Measurements from ENCODE around the gene SLC18A3. TPM values are rescaled to one million over a fixed set of nuclear protein-coding genes. Genes with fewer than 3 reads are reported as not detected.

SLC18A3 gene
- total RNA-seq, 1 experiment from 2014 or later = not detected

DNA sequence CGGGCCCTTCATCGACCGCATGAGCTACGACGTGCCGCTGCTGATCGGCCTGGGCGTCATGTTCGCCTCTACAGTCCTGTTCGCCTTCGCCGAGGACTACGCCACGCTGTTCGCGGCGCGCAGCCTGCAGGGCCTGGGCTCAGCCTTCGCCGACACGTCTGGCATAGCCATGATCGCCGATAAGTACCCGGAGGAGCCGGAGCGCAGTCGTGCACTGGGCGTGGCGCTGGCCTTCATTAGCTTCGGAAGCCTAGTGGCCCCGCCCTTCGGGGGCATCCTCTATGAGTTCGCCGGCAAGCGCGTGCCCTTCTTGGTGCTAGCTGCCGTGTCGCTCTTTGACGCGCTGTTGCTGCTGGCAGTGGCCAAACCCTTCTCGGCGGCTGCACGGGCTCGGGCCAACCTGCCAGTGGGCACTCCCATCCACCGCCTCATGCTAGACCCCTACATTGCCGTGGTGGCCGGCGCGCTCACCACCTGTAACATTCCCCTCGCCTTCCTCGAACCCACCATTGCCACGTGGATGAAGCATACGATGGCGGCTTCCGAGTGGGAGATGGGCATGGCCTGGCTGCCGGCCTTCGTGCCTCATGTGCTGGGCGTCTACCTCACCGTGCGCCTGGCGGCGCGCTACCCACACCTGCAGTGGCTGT is 1.2 kb downstream of the SLC18A3 start:
- ChIA-PET RAD21 (ENCODE audit: low non-redundant PET in 1 of 2, low total read pairs in 2 of 2, uncharacterized antibody in 2 of 2, unreplicated experiment in 2 of 2) (no interaction called here), POLR2A (no interaction called here), CTCF (no interaction called here)
- ATAC-seq (no peak), DNase-seq (ENCODE audit: low read depth, low spot score) (no peak)
- Histone ChIP-seq H4K20me1 (ENCODE audit: insufficient read depth) (no peaks in the 10 kb centered on the region), H3K36me3 (ENCODE audit: control insufficient read depth in 1 of 2, insufficient read depth in 2 of 2, low read length in 2 of 2) (no peaks in the 10 kb centered on the region), H3K4me1 (ENCODE audit: control insufficient read depth in 1 of 2, insufficient read depth in 2 of 2, low read length in 2 of 2) (peaks cover 0 to 3% of the 10 kb centered on the region in 2 experiments; a peak in 2 of 4 replicates), H3K4me3 (replicated peaks in 1 of 2; ENCODE audit: low read depth in 1 of 2, low read length in 2 of 2) (no peak overlapping the region), H3K9ac (ENCODE audit: low read length) (no peak overlapping the region), H3K79me2 (ENCODE audit: insufficient read depth, low read length) (no peaks in the 10 kb centered on the region), H3K9me2 (ENCODE audit: insufficient read depth) (no peaks in the 10 kb centered on the region), H2AFZ (ENCODE audit: low read depth, low read length, poor library complexity, severe bottlenecking) (no peak overlapping the region), H3K27me3 (ENCODE audit: insufficient read depth, low read length) (no peaks in the 10 kb centered on the region), H3K27ac (ENCODE audit: low read depth, low read length) (no peak overlapping the region), H3K9me3 (ENCODE audit: control insufficient read depth in 1 of 2, insufficient read depth in 1 of 2, low read depth in 1 of 2, low read length in 2 of 2) (no peaks in the 10 kb centered on the region), H3K4me2 (ENCODE audit: low read length) (no peak overlapping the region)
- TF ChIP-seq MAX (IDR thresholded peaks at IDR 0.05) (no peak), REST (IDR thresholded peaks at IDR 0.05; ENCODE audit: low read depth) (no peak), POLR2A (IDR thresholded peaks at IDR 0.05; ENCODE audit: borderline replicate concordance, extremely low read depth, insufficient read depth, insufficient read length) (no peak), CBX3 (IDR thresholded peaks at IDR 0.05; ENCODE audit: low read depth) (no peak), EGR1 (IDR thresholded peaks at IDR 0.05; ENCODE audit: low read depth) (no peak), ZBTB33 (IDR thresholded peaks at IDR 0.05; ENCODE audit: extremely low read depth, insufficient replicate concordance, low read length) (no peak), FOSL1 (IDR thresholded peaks at IDR 0.05; ENCODE audit: low read depth) (no peak), POLR2AphosphoS5 (IDR thresholded peaks at IDR 0.05; ENCODE audit: low read depth, low read length) (no peak), SRF (IDR thresholded peaks at IDR 0.05; ENCODE audit: low read depth) (no peak), JUND (IDR thresholded peaks at IDR 0.05) (no peak)
- TF ChIP-seq, protein P1, sequence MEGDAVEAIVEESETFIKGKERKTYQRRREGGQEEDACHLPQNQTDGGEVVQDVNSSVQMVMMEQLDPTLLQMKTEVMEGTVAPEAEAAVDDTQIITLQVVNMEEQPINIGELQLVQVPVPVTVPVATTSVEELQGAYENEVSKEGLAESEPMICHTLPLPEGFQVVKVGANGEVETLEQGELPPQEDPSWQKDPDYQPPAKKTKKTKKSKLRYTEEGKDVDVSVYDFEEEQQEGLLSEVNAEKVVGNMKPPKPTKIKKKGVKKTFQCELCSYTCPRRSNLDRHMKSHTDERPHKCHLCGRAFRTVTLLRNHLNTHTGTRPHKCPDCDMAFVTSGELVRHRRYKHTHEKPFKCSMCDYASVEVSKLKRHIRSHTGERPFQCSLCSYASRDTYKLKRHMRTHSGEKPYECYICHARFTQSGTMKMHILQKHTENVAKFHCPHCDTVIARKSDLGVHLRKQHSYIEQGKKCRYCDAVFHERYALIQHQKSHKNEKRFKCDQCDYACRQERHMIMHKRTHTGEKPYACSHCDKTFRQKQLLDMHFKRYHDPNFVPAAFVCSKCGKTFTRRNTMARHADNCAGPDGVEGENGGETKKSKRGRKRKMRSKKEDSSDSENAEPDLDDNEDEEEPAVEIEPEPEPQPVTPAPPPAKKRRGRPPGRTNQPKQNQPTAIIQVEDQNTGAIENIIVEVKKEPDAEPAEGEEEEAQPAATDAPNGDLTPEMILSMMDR (IDR thresholded peaks at IDR 0.05 in 2 of 3, conservative IDR thresholded peaks at IDR 0.05 in 1 of 3; ENCODE audit: borderline replicate concordance in 1 of 3, insufficient read depth in 1 of 3, low read depth in 2 of 3, low read length in 2 of 3) = no peak
- intact Hi-C loops (cut with micrococcal nuclease) = no loop called here
- BruUV-seq (replicated peaks) = no TSS peak

Data from HCT116 (cell line).